CD14-positive monocyte (primary cell): ENCODE measurements around the gene CWC27. TPM values are rescaled to one million over a fixed set of nuclear protein-coding genes. Genes with fewer than 3 reads are reported as not detected.

Experiments
- DNase-seq, 3 donors: peaks; one replicate each; pipeline ENCODE4 v3.0.0-alpha.2; 2011 to 2022
- H2AFZ ChIP-seq: 2 replicates; pipeline ENCODE4 v1.6.0; 2012; ENCODE audit warnings: mild to moderate bottlenecking, low read depth, low read length, inconsistent platforms; ENCODE audit not compliant: insufficient read depth, poor library complexity, severe bottlenecking
- H3K27ac ChIP-seq, 2 donors: 1 replicate in 1 of 2; 2 replicates in 1 of 2; pipeline ENCODE4 v1.5.1; 2012 to 2013; ENCODE audit warnings: low read length in 2 of 2, control low read depth in 1 of 2, inconsistent platforms in 1 of 2, low read depth in 1 of 2, mild to moderate bottlenecking in 1 of 2
- H3K27me3 ChIP-seq, 2 donors: one replicate each; pipeline versions ENCODE4 v1.6.0 to v1.6.1; 2011 to 2013; ENCODE audit warnings: low read length in 2 of 2; ENCODE audit not compliant: control insufficient read depth in 2 of 2, insufficient read depth in 2 of 2
- H3K36me3 ChIP-seq, 2 donors: replicated peaks in 1 of 2; 1 replicate in 1 of 2; 2 replicates in 1 of 2; pipeline versions ENCODE4 v1.5.1 to v1.6.1; 2012 to 2013; ENCODE audit warnings: low read length in 2 of 2, control low read depth in 1 of 2, inconsistent platforms in 1 of 2, mild to moderate bottlenecking in 1 of 2; ENCODE audit not compliant: insufficient read depth in 2 of 2, control insufficient read depth in 1 of 2
- H3K4me1 ChIP-seq, 2 donors: 1 replicate in 1 of 2; 2 replicates in 1 of 2; pipeline versions ENCODE4 v1.5.1 to v1.6.1; 2012 to 2013; ENCODE audit warnings: low read length in 2 of 2, control low read depth in 1 of 2, inconsistent platforms in 1 of 2, mild to moderate bottlenecking in 1 of 2, moderate library complexity in 1 of 2; ENCODE audit not compliant: insufficient read depth in 2 of 2, control insufficient read depth in 1 of 2
- H3K4me2 ChIP-seq: replicated peaks from 2 replicates; pipeline ENCODE3; 2012; ENCODE audit warnings: low read length, moderate library complexity, mild to moderate bottlenecking; ENCODE audit not compliant: poor library complexity, severe bottlenecking; ENCODE audit errors: extremely low read depth
- H3K4me3 ChIP-seq, 3 experiments: fragments of 200-600 bp in 1 of 3; sonication (generic) in 1 of 3; replicated peaks in 1 of 3; 1 replicate in 2 of 3; 2 replicates in 1 of 3; pipeline ENCODE4 v1.5.1; 2011 to 2013; ENCODE audit warnings: low read length in 3 of 3, mild to moderate bottlenecking in 3 of 3, control low read depth in 2 of 3, low read depth in 2 of 3, inconsistent platforms in 1 of 3, moderate library complexity in 1 of 3
- H3K79me2 ChIP-seq: 2 replicates; pipeline ENCODE4 v1.6.0; 2012; ENCODE audit warnings: mild to moderate bottlenecking, control low read depth, inconsistent platforms, low read length, moderate library complexity; ENCODE audit not compliant: insufficient read depth
- H3K9ac ChIP-seq: 2 replicates; pipeline ENCODE4 v1.6.0; 2017; ENCODE audit warnings: low read length, mild to moderate bottlenecking; ENCODE audit not compliant: insufficient read depth, poor library complexity, severe bottlenecking
- H3K9me3 ChIP-seq, 2 donors: replicated peaks in 1 of 2; 1 replicate in 1 of 2; 2 replicates in 1 of 2; pipeline versions ENCODE4 v1.5.1 to v1.6.1; 2012 to 2013; ENCODE audit warnings: low read length in 2 of 2, control low read depth in 1 of 2; ENCODE audit not compliant: control insufficient read depth in 1 of 2, insufficient read depth in 1 of 2
- H4K20me1 ChIP-seq: 2 replicates; pipeline ENCODE4 v1.6.0; 2012; ENCODE audit warnings: mild to moderate bottlenecking, low read length, control low read depth, moderate library complexity; ENCODE audit not compliant: insufficient read depth
- H3K27ac Mint-ChIP-seq, 7 donors: one replicate each; pipeline ENCODE4 v1.8.0; 2020; ENCODE audit warnings: mild to moderate bottlenecking in 7 of 7, mixed read lengths in 7 of 7, moderate library complexity in 6 of 7, inconsistent platforms in 2 of 7
- H3K27me3 Mint-ChIP-seq, 3 donors: one replicate each; pipeline ENCODE4 v1.8.0; 2021 to 2022; ENCODE audit warnings: low read depth in 3 of 3, mild to moderate bottlenecking in 3 of 3, mixed read lengths in 3 of 3, moderate library complexity in 3 of 3, inconsistent platforms in 1 of 3
- H3K36me3 Mint-ChIP-seq, 2 donors: one replicate each; pipeline ENCODE4 v1.8.0; 2020; ENCODE audit warnings: mixed read lengths in 2 of 2, inconsistent platforms in 1 of 2, mild to moderate bottlenecking in 1 of 2
- H3K4me1 Mint-ChIP-seq: one replicate; pipeline ENCODE4 v1.8.0; 2020; ENCODE audit warnings: mild to moderate bottlenecking, mixed read lengths
- H3K4me3 Mint-ChIP-seq, 2 donors: one replicate each; pipeline ENCODE4 v1.8.0; 2020; ENCODE audit warnings: mild to moderate bottlenecking in 2 of 2, mixed read lengths in 2 of 2, moderate library complexity in 1 of 2
- H3K9me3 Mint-ChIP-seq, 7 donors: one replicate each; pipeline ENCODE4 v1.8.0; 2020 to 2022; ENCODE audit warnings: mixed read lengths in 7 of 7, mild to moderate bottlenecking in 6 of 7, moderate library complexity in 6 of 7, inconsistent platforms in 2 of 7
- whole genome bisulfite sequencing: methylation state at CpG from one replicate; pipeline ENCODE4 v1.1.5; 2013; ENCODE audit warnings: missing lambda C conversion rate; ENCODE audit not compliant: insufficient coverage; 5-methylcytosine and 5-hydroxymethylcytosine counted together
- intact Hi-C, 2 donors: fragments of 100-400 bp; cut with micrococcal nuclease; formaldehyde crosslinking; loops; one replicate each; pipeline versions ENCODE4 v1.15.0 to v1.15.1; 2023
- polyA plus RNA-seq, 3 donors: library from polyadenylated mRNA; depleted of rRNA in 1 of 3; unstranded in 2 of 3; stranded (reverse) in 1 of 3; fragments of 300-500 nt in 2 of 3; fragments of >200 nt in 1 of 3; fragmentation: Illumina TruSeq in 2 of 3; gene quantifications; 1 replicate in 2 of 3; 2 replicates in 1 of 3; pipeline ENCODE4 v1.2.3, GENCODE V29; 2012 to 2021
- TF ChIP-seq, protein P1 (sequence below): fragments of 200-600 bp; IDR thresholded peaks from one replicate; pipeline ENCODE4 v1.8.0; 2022; ENCODE audit warnings: antibody characterized with exemption, mild to moderate bottlenecking

The CWC27 gene
- polyA plus RNA-seq, 3 donors = 6.6 to 18.9 (median 14.5) TPM

DNA sequence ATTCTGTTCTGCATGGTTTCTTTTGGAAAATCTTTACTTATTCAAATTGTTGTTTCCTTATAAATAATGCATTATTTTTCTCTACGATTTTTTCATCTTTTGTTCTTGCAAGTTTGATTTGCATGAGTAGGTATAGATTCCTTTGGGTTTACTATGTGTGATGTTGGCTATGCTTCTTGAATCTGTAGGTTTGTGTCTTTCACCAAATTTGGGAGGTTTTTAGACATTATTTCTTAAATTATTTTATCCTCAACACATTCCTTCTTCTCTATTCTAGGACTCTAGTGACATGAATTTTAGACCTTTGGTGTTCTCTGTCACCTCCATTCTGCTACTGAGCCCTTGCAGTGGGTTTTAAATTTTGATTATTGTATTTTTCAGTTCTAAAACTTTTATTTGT is 219.0 kb downstream of the CWC27 start:
- peaks cover 2% of the 10 kb centered on the region for H3K4me1 Mint-ChIP-seq
- Histone ChIP-seq H3K36me3 (peaks cover 0 to 17% of the 10 kb centered on the region in 2 donors), H3K27me3 (no peaks in the 10 kb centered on the region), H3K79me2 (no peaks in the 10 kb centered on the region), H4K20me1 (no peaks in the 10 kb centered on the region), H3K9ac (no peak overlapping the region), H3K4me3 (no peak overlapping the region), H3K4me2 (no peak overlapping the region), H3K9me3 (peaks cover 0 to 5% of the 10 kb centered on the region in 2 donors), H3K27ac (no peak overlapping the region), H2AFZ (no peak overlapping the region), H3K4me1 (no peaks in the 10 kb centered on the region)
- H3K36me3 Mint-ChIP-seq = peaks cover 22 to 26% of the 10 kb centered on the region in 2 donors
- H3K27ac Mint-ChIP-seq = no peak overlapping the region
- TF ChIP-seq, protein P1, sequence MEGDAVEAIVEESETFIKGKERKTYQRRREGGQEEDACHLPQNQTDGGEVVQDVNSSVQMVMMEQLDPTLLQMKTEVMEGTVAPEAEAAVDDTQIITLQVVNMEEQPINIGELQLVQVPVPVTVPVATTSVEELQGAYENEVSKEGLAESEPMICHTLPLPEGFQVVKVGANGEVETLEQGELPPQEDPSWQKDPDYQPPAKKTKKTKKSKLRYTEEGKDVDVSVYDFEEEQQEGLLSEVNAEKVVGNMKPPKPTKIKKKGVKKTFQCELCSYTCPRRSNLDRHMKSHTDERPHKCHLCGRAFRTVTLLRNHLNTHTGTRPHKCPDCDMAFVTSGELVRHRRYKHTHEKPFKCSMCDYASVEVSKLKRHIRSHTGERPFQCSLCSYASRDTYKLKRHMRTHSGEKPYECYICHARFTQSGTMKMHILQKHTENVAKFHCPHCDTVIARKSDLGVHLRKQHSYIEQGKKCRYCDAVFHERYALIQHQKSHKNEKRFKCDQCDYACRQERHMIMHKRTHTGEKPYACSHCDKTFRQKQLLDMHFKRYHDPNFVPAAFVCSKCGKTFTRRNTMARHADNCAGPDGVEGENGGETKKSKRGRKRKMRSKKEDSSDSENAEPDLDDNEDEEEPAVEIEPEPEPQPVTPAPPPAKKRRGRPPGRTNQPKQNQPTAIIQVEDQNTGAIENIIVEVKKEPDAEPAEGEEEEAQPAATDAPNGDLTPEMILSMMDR = no peak
- WGBS = no CpG with 5 or more reads among the region's 1 CpG
- no peak overlapping the region for H3K4me3 Mint-ChIP-seq
- intact Hi-C loops = no loop called here
- peaks cover 0 to 12% (median 5%) of the 10 kb centered on the region in 7 donors for H3K9me3 Mint-ChIP-seq
- DNase-seq = no peak
- H3K27me3 Mint-ChIP-seq = no peaks in the 10 kb centered on the region

DNA sequence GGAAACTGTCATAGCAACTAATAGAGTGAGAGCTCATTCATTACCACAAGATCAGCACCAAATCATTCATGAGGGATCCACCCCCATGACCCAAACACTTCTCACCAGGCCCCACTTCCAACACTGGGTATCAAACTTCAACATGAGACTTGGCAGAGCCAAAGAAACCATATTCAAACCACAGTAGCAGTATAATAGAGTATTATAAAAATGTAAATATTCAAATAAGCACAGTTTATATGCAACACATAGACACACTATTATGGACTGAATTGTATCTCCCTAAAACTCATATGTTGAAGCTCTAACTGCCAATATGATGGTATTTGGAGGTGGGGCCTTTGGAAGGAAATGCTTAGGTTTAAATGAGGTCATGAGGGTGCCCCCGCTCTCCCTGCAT is 240.5 kb downstream of the CWC27 start:
- no peak overlapping the region for H3K4me2 ChIP-seq
- WGBS = no CpG with 5 or more reads among the region's 1 CpG
- no peak overlapping the region for H3K27ac ChIP-seq
- no peak overlapping the region for H2AFZ ChIP-seq
- no peaks in the 10 kb centered on the region for H3K4me1 ChIP-seq
- TF ChIP-seq, protein P1 = no peak
- DNase-seq = no peak
- H3K36me3 ChIP-seq = no peaks in the 10 kb centered on the region
- Mint-ChIP-seq H3K4me1 (no peaks in the 10 kb centered on the region), H3K4me3 (no peak overlapping the region), H3K36me3 (peaks cover 2 to 3% of the 10 kb centered on the region in 2 donors), H3K27ac (no peak overlapping the region), H3K27me3 (no peaks in the 10 kb centered on the region), H3K9me3 (peaks cover under 1 to 7% (median 3%) of the 10 kb centered on the region in 7 donors)
- H3K4me3 ChIP-seq = no peak overlapping the region
- H3K9ac ChIP-seq = no peak overlapping the region
- no peaks in the 10 kb centered on the region for H3K27me3 ChIP-seq
- no peaks in the 10 kb centered on the region for H3K79me2 ChIP-seq
- intact Hi-C loops = no loop called here
- no peaks in the 10 kb centered on the region for H3K9me3 ChIP-seq
- H4K20me1 ChIP-seq = no peaks in the 10 kb centered on the region
